NAMALWA (cell line): ENCODE results near the gene AKR7A2.

ENCODE experiments used
- DNase-seq: peaks from one replicate; pipeline ENCODE4 v3.0.0-alpha.2; 2015; ENCODE audit warnings: low spot score

Gene AKR7A2

DNA sequence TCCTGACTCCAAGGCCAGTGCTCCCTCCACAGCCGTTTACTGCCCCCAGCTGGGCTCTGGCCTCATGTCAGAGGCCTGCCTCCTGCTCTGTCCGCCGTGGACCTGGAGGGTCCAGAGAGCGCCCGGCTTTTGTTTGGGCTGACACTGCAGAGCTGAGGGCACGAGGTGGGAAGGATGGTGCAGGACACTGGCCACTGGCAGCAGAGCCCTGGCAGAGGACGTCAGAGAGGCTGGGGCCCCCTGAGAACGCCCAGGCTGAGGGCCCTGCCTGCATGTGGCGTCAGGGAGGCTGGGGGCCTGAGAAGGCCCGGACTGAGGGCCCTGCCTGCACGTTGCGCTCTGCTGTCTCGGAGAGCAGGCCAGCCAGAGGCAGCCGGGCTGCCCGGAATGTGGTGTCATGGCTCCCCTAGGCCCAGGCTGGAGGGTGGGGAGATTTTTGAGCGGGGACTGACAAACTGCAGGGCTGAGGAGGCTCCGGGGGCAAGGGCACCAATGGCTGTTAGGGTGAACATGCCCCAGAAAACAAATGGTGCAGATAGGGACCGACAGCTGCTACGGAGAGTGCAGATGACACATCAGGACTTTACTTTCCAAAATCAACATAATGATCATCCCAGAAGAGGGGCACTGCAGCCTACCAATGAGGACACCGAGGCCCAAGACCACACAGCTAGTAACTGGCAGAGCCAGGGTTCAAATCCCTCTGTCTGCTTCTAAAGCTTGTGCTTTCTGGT lies 31.8 kb upstream of the AKR7A2 start:
- no peak for DNase-seq

DNA sequence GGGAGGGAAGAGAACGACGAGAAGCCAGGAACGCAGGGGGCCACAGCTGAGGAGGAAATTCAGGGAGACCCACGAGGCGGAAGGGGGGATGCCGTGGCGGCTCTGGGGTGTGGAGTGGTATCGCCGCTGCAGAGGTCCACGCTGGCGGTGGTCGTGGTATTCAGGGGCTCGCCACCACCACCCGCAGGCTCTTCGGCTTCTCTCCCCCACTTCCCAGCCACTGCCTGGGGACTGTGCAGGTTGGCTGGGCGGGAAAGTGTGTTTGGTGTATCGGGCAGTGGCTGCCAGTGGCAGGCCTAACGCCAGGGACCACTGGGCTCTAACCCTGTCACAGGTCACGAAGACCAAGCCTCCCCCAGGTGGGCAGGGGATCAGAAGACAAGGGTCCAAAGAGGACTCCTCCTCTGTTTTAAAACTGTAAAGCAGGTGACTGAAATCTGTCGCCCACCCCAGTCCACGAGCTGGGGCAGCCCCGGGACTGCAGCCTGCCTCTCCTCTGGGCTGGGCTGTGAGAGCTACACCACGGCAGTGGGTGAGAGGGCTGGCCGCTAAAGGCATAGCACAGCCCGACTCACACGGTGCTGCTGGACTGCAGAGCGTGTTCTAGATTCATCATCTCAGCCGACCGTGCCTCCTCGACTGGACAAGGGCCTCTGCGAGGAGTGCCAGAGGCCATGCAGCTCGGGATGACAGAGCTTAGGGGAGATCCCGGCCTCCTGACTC lies 31.1 kb upstream of the AKR7A2 start:
- DNase-seq, result no peak

DNA sequence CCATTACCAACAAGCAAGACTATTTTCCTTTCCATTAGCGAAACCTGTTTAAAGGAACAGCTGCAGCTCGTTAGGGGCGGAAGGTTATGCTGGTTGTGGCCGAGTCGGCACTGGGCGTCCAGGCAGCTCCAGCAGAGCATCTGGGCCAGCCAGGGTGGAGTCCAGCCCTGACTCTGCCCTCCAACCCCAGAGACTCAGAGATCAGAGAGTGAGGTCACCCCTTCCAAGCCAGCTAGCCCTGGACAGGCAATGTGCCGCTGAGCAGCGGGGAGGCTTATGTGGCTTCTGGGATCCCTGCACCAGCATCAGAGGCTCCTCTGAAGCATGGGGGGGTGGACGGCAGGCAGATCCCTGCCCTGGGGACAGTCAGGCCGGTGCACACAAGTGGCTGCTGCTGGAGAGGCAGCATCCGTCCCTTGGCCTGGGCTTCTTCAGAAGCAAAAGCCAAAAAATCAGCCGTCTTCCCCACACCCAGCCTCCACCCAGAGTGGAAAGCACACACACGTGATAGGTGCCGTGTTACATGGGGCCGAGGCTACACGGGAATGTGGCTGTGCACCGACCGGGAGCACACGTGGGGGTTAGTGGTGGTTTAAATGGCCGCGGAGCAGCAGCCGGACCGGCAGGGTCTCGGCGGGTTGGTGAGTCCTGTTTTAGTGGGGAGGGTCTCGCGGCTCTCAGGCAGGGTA lies 30.3 kb upstream of the AKR7A2 start:
- DNase-seq, result no peak

DNA sequence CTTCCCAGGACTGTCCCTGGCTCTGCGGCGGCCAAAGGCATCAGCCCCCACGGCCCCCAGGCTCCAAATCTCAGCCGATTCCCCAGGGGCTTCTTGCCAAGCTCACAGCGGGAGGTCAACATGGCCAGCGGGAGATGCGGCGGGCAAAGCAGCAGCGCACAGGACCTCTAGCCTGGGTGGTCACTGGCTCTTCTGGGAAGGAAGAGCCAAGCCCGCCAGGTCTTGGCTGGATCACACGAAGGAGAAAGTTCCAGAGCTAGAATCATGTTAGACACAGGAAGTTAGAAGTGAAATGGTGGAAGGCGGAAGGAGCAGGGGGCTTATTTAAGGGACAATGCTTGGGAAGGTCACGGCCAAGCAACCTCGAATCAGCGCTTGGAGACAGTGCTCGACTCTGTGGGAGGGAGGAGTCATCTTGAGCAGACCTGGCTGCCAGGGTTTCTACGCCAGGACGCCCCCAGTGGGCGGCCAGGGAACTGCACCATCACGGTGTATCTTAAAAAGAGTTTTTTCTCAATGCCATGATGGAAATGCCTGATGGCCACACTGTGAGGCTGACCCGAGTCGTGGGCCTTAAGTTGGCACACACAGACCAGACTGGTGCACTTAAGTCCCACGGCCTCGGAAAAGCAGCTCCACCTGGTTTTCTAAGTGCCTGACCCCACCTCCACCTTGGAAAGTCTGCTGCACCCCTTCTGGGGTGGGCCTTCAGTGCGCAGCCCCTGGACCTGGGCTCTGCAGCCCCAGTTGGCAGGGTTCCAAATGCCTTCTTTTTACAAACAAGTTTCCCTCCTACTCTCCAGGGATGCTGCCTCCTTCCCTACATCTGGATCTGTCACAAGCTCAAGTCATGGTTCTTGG lies 29.5 kb upstream of the AKR7A2 start:
- peak; percentile 83 for DNase-seq

DNA sequence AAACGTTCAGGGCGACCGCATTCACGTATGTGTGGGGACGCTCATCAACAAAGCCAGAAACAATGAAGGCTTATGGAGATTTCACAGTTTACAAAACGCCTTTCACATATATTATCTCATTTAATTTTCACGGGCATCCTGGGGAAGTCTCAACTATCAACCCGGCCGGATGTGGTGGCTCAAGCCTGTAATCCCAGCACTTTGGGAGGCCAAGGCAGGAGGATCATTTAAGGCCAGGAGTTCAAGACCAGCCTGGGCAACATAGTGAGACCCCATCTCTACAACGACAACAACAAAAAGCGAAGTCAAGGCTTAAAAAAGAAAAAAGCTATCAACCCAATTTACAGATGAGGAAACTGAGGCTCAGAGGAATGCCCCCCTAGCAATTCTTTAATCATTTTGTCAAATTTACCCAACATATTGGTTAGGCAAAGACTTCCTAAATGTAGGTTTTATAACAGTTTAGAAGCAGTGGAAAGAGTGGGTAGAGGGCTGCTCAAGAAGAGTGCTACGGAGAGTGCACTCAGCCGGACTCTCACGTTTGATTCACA lies 28.5 kb upstream of the AKR7A2 start:
- DNase-seq, result no peak

DNA sequence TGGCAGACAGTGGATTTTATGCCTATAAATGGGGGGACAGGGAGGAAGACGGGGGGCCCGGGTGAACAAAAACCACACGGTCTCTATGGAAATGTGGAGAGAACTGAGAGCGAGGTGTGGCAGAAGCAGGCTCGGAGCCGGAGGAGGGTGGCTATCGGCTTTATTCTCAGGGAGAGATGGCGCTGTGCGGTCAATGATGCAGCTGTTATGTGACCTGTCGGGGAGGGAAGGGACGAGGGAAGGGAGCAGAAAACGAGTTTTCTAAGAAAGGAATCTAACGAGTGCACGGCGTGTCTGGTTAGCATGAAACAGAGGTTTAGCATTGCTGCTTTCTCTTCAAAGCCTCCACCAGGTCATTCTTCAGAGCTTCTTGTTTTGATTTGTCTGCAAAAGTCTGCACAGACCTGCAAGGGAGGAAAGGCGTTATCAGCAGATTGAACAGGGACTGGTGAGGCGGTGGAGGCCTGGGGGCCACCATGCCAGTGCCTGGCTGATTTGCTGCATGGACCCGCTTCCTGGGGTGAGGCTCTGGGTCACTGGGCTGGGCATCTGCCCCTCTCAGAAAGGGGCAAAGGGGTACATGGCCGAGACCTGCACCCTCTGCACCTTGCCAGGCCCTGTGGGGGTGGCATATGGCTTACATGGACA lies 27.4 kb upstream of the AKR7A2 start:
- no peak for DNase-seq

DNA sequence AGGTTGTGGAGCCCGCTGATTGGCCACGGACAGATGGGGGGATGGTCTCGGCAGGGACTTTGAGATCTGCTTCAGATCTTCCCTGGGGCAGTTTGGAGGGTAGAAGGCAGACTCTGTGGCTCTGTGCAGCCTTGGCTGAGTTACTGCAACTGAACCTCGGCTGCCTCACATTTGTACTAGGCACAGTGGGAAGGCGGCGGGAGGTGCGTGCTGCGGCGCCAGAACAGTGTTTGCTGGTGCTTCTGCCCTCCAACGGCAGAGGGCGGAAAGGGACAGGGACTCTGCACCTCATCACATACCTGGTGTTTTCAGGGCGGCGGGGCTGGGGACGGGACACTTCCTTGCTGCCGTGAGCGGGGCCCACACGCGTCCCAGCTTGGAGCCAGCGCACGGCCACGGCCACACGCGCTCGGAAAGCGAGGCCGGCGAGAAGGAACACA lies 26.4 kb upstream of the AKR7A2 start:
- DNase-seq, result no peak

DNA sequence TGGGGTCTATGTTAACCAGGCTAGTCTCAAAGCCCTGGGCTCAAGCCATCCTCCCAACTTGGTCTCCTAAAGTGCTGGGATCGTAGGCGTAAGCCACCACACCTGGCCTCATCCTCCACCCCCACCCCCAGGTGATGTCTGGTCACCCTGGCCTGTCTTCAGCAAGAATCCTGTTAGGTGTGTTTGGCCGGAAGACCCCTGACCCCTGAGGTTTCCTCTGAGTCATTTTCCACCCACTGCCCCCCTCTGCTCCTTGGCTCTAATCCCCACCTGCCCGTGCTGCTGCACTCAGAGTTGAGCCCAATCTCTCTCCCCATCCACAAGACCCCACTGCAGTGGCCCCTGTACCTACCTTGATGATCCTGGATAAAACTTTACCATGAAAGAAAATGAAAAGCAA lies 25.3 kb upstream of the AKR7A2 start:
- DNase-seq, result no peak

DNA sequence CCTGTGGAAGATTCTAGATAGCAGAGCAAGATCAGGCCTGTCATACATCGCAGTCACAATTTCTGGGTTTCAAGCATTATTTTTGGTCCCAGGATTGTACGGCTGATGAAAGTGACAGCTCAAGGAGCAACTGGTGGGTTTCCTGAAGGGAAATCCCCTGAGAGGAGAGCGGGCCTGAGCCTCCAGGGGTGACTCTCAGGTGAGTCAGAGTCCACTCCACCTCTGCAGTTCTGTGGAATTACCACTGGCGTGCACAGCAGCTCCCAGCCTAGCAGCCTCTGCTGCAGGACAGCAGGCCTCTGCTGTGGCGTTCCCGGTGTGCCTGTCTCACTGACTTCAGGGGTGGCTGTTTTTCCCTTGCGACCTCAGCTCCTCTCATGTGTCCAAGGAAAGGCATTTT lies 24.6 kb upstream of the AKR7A2 start:
- no peak for DNase-seq

DNA sequence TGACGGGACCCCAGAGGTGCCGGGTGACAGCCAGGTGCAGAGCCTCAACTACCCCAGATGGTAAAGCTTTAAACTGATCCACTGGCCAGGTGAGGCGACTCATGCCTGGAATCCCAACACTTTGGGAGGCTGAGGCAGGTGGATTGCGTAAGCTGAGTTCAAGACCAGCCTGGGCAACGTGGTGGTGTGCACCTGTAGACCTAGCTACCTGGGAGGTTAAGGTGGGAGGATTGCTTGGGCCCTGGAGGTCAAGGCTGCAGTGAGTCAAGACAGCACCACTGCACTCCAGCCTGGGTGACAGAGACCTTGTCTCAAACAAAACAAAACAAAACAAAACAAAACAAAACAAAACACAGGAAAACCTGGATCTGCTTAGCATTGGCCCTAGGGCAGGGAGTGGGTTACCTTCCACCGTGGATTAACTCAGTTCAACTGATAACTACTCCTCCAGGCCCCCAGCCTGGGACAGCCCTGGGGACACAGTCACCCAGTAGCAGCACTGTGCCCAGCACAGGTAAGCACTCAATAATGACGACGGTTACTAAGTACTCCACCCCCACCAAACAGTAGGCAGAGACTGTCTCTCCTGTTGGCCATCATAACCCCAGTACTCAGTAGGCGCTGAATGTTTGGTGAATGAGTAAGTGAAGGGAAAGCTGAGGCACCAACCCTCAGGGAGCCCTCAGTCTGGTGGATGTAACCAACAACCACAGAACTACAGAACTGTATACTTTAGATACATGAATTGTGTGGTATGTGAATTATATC lies 21.8 kb upstream of the AKR7A2 start:
- DNase-seq, result no peak

DNA sequence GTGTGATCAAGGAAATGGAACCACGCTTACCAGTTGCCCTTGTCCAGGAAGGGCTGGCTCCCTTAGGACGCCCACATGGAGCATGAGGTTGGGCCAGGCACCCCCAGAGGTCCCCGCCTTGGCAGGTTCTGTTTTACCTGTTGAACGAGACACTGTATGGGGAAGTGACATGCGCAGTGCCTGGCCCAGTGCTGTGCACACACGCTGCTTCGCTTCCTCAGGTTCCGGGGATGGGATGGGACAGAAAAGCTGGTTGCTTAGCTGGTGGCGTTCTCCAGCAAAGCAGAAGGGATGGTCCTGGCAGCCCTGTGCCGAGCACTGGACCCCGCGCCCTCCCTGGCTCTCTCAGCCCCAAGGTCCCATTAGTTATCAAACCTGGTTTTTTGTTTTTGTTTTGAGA lies 20.9 kb upstream of the AKR7A2 start:
- DNase-seq, result no peak

DNA sequence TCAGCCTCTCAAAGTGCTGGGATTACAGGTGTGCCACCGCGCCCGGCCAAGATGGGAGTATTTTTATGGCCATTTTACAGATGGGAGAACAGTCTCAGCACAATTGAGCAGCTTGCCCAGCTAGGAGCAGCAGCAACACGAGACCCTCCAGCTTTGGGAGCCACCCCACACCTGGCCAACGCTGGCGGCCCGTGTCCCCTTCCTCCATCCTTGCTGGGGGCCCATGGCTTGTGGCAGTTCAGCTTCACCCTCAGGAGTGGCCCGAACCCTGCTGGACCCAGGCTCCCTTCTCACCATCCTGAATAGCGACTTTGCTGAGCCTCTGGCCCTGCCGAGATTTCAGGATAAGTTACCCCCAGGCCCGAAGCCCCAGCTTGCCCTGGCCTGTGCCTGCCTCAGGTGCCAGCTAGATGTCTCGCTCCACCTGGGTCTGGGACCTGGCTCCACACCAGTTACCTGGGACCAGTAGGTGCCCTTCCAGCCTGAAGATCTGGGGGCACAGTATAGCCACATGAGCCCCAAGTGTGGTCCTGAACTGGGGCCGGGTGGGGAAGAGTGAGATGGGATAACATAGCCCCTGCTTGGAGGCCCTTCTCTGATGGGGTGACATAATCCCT lies 19.4 kb upstream of the AKR7A2 start:
- no peak for DNase-seq

DNA sequence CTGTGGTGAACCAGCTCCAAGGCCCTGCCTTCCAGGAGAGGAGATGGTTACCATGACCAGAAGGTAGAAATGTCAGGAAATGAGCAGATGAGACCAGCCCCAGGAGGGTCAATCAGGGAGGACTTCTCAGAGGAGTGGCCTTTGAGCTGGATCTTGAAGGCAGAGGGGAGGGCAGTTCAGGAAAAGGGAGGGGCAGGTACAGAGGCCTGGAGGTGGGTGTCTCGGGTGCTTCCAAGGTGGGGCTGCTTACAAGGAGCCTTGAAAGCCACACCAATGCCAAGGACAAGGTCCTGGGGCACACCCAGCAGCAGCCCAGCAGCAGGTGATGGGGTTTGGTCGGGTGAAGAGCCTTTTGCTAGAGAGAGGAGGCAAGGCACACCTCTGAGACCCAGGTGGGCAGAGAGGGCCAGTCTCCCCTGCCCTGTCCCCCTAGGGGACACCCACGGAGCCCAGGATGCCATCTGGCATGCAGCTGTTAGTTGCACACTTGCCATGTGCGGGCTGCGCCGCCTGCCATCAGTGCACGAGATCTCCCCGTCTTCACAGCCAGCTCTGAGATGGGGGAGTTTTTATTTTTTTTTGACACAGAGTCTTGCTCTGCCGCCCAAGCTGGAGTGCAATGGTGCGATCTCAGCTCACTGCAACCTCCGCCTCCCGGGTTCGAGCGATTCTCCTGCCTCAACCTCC lies 18.6 kb upstream of the AKR7A2 start:
- no peak for DNase-seq

DNA sequence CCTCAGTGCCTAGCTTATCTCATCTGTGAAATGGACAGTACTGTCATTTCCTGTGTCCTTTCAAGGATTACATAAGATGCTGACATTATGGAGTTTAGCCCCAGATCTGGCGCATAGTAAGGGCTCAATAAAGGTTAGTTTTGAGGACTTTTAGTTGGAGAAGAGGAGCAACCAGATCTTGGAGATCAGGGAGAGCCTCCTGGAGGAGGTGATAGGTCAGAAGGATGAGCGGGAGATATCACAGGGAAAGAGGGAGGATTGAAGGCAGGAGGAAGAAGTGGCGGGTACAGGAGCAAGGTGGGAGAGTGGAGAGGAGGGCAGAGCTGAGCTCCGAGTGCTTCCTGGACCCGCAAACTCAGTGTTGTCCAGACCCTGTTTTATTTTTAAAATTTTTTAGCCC lies 17.7 kb upstream of the AKR7A2 start:
- DNase-seq, result no peak

DNA sequence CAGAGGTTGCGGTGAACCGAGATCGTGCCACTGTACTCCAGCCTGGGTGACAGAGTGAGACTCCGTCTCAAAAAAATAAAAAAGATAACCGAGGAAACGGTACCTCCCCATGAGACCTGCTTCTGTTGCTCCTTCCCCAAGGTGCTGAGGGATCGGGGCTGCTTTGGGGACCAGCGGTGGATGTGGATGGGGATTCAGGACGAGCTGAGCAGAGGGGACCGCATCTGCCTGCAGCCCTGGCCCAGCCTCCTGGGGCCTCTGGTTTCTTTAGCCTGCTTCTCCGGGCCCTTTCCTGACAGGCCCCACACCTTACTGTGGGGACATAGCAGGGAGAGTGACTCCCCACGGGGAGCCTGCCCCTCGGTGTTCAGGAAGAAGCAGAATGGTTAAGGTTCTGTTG lies 17.2 kb upstream of the AKR7A2 start:
- DNase-seq, result no peak

DNA sequence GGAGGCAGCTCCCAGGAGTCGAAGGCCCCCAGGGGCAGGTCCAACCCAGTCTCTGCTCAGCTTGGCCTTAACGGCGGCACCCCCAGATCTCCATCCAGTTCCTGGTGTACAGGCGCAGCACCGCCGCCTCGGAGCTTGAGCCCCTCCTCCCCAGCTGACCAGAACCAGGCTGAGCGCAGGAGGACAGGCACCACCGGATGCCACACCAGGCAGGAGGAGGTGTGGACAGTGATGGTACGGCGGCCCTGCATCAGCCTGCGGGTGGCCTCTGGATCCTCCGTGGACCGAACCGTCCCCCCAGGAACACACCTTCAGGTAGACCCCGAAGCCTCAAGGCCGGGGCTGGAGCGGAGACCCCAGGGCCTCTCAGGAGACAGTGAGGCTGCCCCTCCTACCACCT lies 16.5 kb upstream of the AKR7A2 start:
- DNase-seq, result no peak

DNA sequence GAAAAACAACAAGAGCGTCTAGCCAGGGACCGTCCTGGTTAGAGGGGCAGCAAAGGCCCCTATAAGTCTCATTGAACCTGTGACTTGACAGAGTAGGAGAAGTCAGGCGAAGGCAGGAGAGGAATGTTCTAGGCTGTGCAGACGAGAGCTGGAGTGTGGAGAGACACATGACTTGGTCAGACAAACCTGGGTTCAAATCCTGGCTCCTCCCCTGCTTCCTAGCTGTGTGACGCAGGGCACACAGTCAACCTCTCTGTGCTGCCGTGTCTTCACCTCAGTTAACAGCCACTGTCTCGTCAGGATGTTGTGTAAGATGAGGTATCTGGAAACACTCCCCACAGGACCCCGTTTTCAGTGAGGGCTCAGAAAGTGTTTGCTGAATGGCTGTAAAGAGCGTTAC lies 15.8 kb upstream of the AKR7A2 start:
- no peak for DNase-seq

DNA sequence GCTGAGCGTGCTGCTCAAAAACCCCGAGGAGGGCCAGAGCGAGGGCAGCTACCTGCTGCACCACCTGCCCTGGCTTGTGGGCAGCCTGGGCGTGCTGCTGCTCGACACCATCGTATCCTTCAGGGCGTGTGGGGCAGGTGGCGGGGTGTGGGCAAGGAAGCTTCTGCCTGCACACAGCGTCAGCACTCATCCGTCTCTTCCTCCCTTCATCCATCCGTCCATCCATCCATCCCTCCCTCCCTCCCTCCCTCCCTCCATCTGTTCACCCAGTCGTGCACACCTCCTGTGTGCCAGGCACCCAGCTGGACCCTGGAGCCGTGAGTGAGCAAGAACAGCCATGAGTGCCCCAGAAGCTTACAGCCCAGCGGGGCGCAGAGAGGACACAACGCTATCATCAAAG lies 15.4 kb upstream of the AKR7A2 start:
- no peak for DNase-seq

DNA sequence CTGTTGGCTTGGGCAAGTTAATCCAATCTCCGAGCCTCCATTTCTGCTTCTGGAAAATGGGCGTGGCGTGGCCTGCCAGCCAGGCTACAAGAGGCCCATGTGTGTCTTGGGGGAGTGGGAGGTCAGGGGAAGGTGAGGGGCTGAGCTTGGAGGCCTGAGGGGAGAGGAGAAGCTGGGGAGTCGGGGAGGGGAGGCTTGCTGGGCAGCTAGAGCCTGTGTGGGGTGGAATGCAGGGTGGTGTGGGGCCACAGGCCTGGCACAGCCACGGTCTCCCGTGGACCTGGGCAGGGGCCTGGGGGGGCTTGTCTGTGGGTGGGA lies 14.8 kb upstream of the AKR7A2 start:
- DNase-seq, result no peak
